IMR-90 (cell line): Measurements from ENCODE around the gene FUT8. TPM values are rescaled to one million over a fixed set of nuclear protein-coding genes. Genes with fewer than 3 reads are reported as not detected.

Source experiments
- ATAC-seq: fragments of 200-7000 bp; cut with Tn5 transposase; 2 replicates; pipeline ENCODE4 v1.9.1; 2020; ENCODE audit warnings: low read depth, mild to moderate bottlenecking, moderate library complexity
- BruUV-seq: library from RNA; stranded (reverse); fragments of 400-500 nt; replicated peaks from 2 replicates; lab custom pipeline; 2021; lab: Mats Ljungman, UMichigan
- CTCF ChIA-PET: fragments of 300-600 bp; formaldehyde crosslinking; extraction: SDS; loops from one replicate; lab custom pipeline; 2021; ENCODE audit warnings: antibody characterized with exemption; lab: Yijun Ruan, JAX
- POLR2A ChIA-PET: fragments of 300-600 bp; sonication (Branson Sonifier 250); formaldehyde crosslinking; loops from one replicate; lab custom pipeline; 2022; ENCODE audit warnings: antibody characterized with exemption; ENCODE audit not compliant: unreplicated experiment; lab: Charles Lee
- DNase-seq: peaks from one replicate; pipeline ENCODE4 v3.0.0; 2013
- H2AFZ ChIP-seq: replicated peaks from 2 replicates; pipeline ENCODE3; 2013; ENCODE audit warnings: low read length, mild to moderate bottlenecking; ENCODE audit not compliant: poor library complexity
- H2AK5ac ChIP-seq: 2 replicates; pipeline ENCODE4 v1.6.1; 2013; ENCODE audit warnings: low read depth, low read length, inconsistent platforms
- H2AK9ac ChIP-seq: replicated peaks from 2 replicates; pipeline ENCODE3; 2013; ENCODE audit warnings: mild to moderate bottlenecking, low read depth, low read length, moderate library complexity; ENCODE audit not compliant: poor library complexity
- H2BK120ac ChIP-seq: 2 replicates; pipeline ENCODE4 v1.6.1; 2013; ENCODE audit warnings: low read depth, low read length, inconsistent platforms
- H2BK15ac ChIP-seq: 3 replicates; pipeline ENCODE4 v1.6.1; 2013; ENCODE audit warnings: low read depth, low read length, inconsistent platforms
- H2BK20ac ChIP-seq: 2 replicates; pipeline ENCODE4 v1.6.1; 2013; ENCODE audit warnings: low read depth, mild to moderate bottlenecking, inconsistent platforms, low read length, moderate library complexity
- H2BK5ac ChIP-seq: 2 replicates; pipeline ENCODE4 v1.6.1; 2013; ENCODE audit warnings: mild to moderate bottlenecking, low read depth, low read length, inconsistent platforms; ENCODE audit not compliant: poor library complexity, severe bottlenecking
- H3K14ac ChIP-seq: replicated peaks from 2 replicates; pipeline ENCODE4 v1.6.1; 2013; ENCODE audit warnings: low read depth, low read length, inconsistent platforms
- H3K18ac ChIP-seq: 2 replicates; pipeline ENCODE4 v1.6.1; 2013; ENCODE audit warnings: low read depth, low read length, control low read depth
- H3K23ac ChIP-seq: 2 replicates; pipeline ENCODE4 v1.6.1; 2013; ENCODE audit warnings: low read depth, low read length, inconsistent platforms
- H3K27ac ChIP-seq: 2 replicates; pipeline ENCODE4 v1.5.1; 2013; ENCODE audit warnings: mild to moderate bottlenecking, control low read depth, low read length; ENCODE audit not compliant: insufficient read depth
- H3K27me3 ChIP-seq: 2 replicates; pipeline ENCODE4 v1.6.1; 2013; ENCODE audit warnings: low read length; ENCODE audit not compliant: control insufficient read depth, insufficient read depth
- H3K36me3 ChIP-seq: 2 replicates; pipeline ENCODE4 v1.6.1; 2013; ENCODE audit warnings: low read length, mixed read lengths; ENCODE audit not compliant: control insufficient read depth, insufficient read depth
- H3K4ac ChIP-seq: 2 replicates; pipeline ENCODE4 v1.6.1; 2013; ENCODE audit warnings: low read depth, low read length, inconsistent platforms
- H3K4me1 ChIP-seq: 2 replicates; pipeline ENCODE4 v1.6.1; 2013; ENCODE audit warnings: low read length, mixed read lengths; ENCODE audit not compliant: control insufficient read depth, insufficient read depth
- H3K4me2 ChIP-seq: 2 replicates; pipeline ENCODE4 v1.6.1; 2013; ENCODE audit warnings: low read depth, mild to moderate bottlenecking, control low read depth, low read length, moderate library complexity
- H3K4me3 ChIP-seq: 2 replicates; pipeline ENCODE4 v1.5.1; 2013; ENCODE audit warnings: low read depth, mild to moderate bottlenecking, control low read depth, low read length, moderate library complexity; ENCODE audit not compliant: insufficient read depth
- H3K56ac ChIP-seq: 2 replicates; pipeline ENCODE4 v1.6.1; 2013; ENCODE audit warnings: low read length, inconsistent platforms; ENCODE audit not compliant: insufficient read depth; ENCODE audit errors: extremely low read depth
- H3K79me1 ChIP-seq, 2 experiments: 2 replicates each; pipeline ENCODE4 v1.6.1; 2013; ENCODE audit warnings: low read length in 2 of 2, inconsistent platforms in 1 of 2, low read depth in 1 of 2
- H3K9ac ChIP-seq: 2 replicates; pipeline ENCODE4 v1.6.1; 2013; ENCODE audit warnings: low read depth, low read length, control low read depth
- H3K9me1 ChIP-seq: 2 replicates; pipeline ENCODE4 v1.6.1; 2013; ENCODE audit warnings: low read length, inconsistent platforms; ENCODE audit not compliant: insufficient read depth
- H3K9me3 ChIP-seq: 2 replicates; pipeline ENCODE4 v1.6.1; 2013; ENCODE audit warnings: low read length; ENCODE audit not compliant: control insufficient read depth, insufficient read depth
- H4K20me1 ChIP-seq: 2 replicates; pipeline ENCODE4 v1.6.1; 2013; ENCODE audit warnings: low read length, inconsistent platforms; ENCODE audit not compliant: insufficient read depth
- H4K5ac ChIP-seq: 2 replicates; pipeline ENCODE4 v1.6.1; 2013; ENCODE audit warnings: mild to moderate bottlenecking, low read depth, low read length, control low read depth
- H4K8ac ChIP-seq, 2 experiments: 2 replicates each; pipeline ENCODE4 v1.6.1; 2013; ENCODE audit warnings: low read depth in 2 of 2, low read length in 2 of 2, control low read depth in 1 of 2, inconsistent platforms in 1 of 2
- H4K91ac ChIP-seq: 2 replicates; pipeline ENCODE4 v1.6.1; 2013; ENCODE audit warnings: low read depth, low read length, inconsistent platforms; ENCODE audit not compliant: insufficient read depth
- BHLHE40 ChIP-seq: fragments of 150-350 bp; IDR thresholded peaks from 2 replicates; pipeline ENCODE4 v1.6.1; 2016; ENCODE audit warnings: mild to moderate bottlenecking, low read depth, low read length
- CEBPB ChIP-seq: IDR thresholded peaks from 2 replicates; pipeline ENCODE4 v1.6.1; 2012; ENCODE audit warnings: low read depth, low read length, improper control_type of control experiment
- CHD1 ChIP-seq: IDR thresholded peaks from 2 replicates; pipeline ENCODE4 v1.6.1; 2012; ENCODE audit warnings: low read depth, low read length, improper control_type of control experiment
- FOS ChIP-seq: fragments of 150-350 bp; IDR thresholded peaks from 2 replicates; pipeline ENCODE4 v1.6.1; 2016; ENCODE audit warnings: low read depth, low read length
- MAFK ChIP-seq: IDR thresholded peaks from 2 replicates; pipeline ENCODE4 v1.6.1; 2012; ENCODE audit warnings: low read depth, low read length, improper control_type of control experiment
- MAZ ChIP-seq: IDR thresholded peaks from 2 replicates; pipeline ENCODE4 v1.6.1; 2012; ENCODE audit warnings: low read depth, mild to moderate bottlenecking, low read length, improper control_type of control experiment, moderate library complexity, borderline replicate concordance
- MXI1 ChIP-seq: IDR thresholded peaks from 2 replicates; pipeline ENCODE4 v1.6.1; 2012; ENCODE audit warnings: low read depth, mild to moderate bottlenecking, low read length, moderate library complexity, borderline replicate concordance
- NFE2L2 ChIP-seq: fragments of 150-350 bp; IDR thresholded peaks from 2 replicates; pipeline ENCODE4 v1.6.1; 2016; ENCODE audit warnings: low read depth, mild to moderate bottlenecking, low read length
- POLR2A ChIP-seq: IDR thresholded peaks from 2 replicates; pipeline ENCODE4 v1.6.1; 2012; ENCODE audit warnings: mild to moderate bottlenecking, low read depth, low read length
- RAD21 ChIP-seq: IDR thresholded peaks from 2 replicates; pipeline ENCODE4 v1.6.1; 2012; ENCODE audit warnings: low read length, improper control_type of control experiment
- RCOR1 ChIP-seq: IDR thresholded peaks from 2 replicates; pipeline ENCODE4 v1.6.1; 2012; ENCODE audit warnings: mild to moderate bottlenecking, low read length, improper control_type of control experiment; ENCODE audit not compliant: insufficient replicate concordance
- RFX5 ChIP-seq: IDR thresholded peaks from 2 replicates; pipeline ENCODE4 v1.8.0; 2012; ENCODE audit warnings: low read depth, mild to moderate bottlenecking, low read length, moderate library complexity
- SMC3 ChIP-seq: fragments of 150-350 bp; IDR thresholded peaks from 2 replicates; pipeline ENCODE4 v1.6.1; 2016; ENCODE audit warnings: low read depth, mild to moderate bottlenecking, antibody characterized with exemption, low read length, moderate library complexity
- WGBS, 2 experiments: methylation state at CpG; one replicate each; pipeline versions ENCODE4 v1.1.5 to v1.1.7; 2013; ENCODE audit warnings: missing lambda C conversion rate in 2 of 2; ENCODE audit not compliant: insufficient read length in 1 of 2; ENCODE audit errors: extremely low coverage in 2 of 2; 5-methylcytosine and 5-hydroxymethylcytosine counted together
- dilution Hi-C: fragments of 300-500 bp; cut with HindIII; formaldehyde crosslinking; loops from one replicate; pipeline ENCODE4 v1.14.3; 2018; ENCODE audit warnings: low sequenced_read_pairs; ENCODE audit not compliant: unreplicated experiment
- in situ Hi-C: fragments of 300-500 bp; cut with MboI; formaldehyde crosslinking; loops from 3 replicates; pipeline ENCODE4 v1.14.3; 2019; ENCODE audit warnings: low sequenced_read_pairs, inconsistent platforms, mixed read lengths
- intact Hi-C: fragments of 100-400 bp; cut with micrococcal nuclease; formaldehyde crosslinking; loops from 2 replicates; pipeline ENCODE4 v1.10.0; 2022
- polyA plus RNA-seq, 3 experiments: library from polyadenylated mRNA; depleted of rRNA; stranded (reverse); fragments of >200 nt; gene quantifications; 2 replicates each; pipeline ENCODE4 v1.2.3, GENCODE V29; 2012; ENCODE audit warnings: low replicate concordance in 1 of 3
- total RNA-seq: library from RNA; depleted of rRNA; stranded (reverse); fragments of >200 nt; gene quantifications from 2 replicates; pipeline ENCODE4 v1.2.3, GENCODE V29; 2012
- TF ChIP-seq, protein P1 (sequence below): conservative IDR thresholded peaks from 2 replicates; pipeline ENCODE4 v1.5.1; 2012; ENCODE audit warnings: mild to moderate bottlenecking, low read depth, low read length, improper control_type of control experiment
- TF ChIP-seq, protein P2 (sequence below): fragments of 150-350 bp; IDR thresholded peaks from 2 replicates; pipeline ENCODE4 v1.6.1; 2017; ENCODE audit warnings: mild to moderate bottlenecking, antibody characterized with exemption, low read length, low read depth
- TF ChIP-seq, protein P3 (sequence below): fragments of 150-350 bp; IDR thresholded peaks from 2 replicates; pipeline ENCODE4 v1.6.1; 2016; ENCODE audit warnings: low read depth, mild to moderate bottlenecking, low read length, moderate library complexity, borderline replicate concordance

FUT8 gene
- total and polyA plus RNA-seq, 2 of the 4 experiments (the other 2 are of a cell fraction): 15.6 to 72.9 TPM

DNA sequence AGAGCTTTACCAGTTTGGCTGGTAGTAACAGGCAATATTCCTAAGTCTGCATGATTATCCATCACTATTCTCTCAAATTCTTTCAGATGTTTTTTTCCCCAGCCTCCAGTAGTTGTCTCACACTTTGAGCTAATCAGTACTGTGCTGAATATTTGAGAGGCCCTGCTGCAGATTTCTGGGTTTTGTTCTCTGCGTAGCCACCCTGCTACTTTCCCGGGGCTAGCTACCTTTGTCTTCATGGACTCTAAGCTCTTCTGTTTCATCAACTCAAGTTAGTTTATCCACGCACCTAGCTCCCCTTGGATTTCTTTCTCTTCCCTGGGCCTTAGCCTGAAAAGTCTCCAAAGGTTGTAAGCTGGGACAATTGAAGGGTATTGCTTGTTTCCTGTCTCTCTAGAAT is 73.0 kb downstream of the FUT8 start:
- Histone ChIP-seq H2BK20ac (no peak overlapping the region), H2AFZ (no peak overlapping the region), H3K4me3 (no peak overlapping the region), H3K27ac (no peak overlapping the region), H3K4me2 (no peak overlapping the region), H3K4me1 (no peaks in the 10 kb centered on the region; the same call in 1 of the 2 replicates), H2AK9ac (no peak overlapping the region), H2BK15ac (no peak overlapping the region), H3K4ac (no peak overlapping the region), H3K36me3 (no peaks in the 10 kb centered on the region), H4K20me1 (no peaks in the 10 kb centered on the region), H3K27me3 (no peaks in the 10 kb centered on the region), H3K23ac (no peak overlapping the region), H3K9ac (no peak overlapping the region), H2BK5ac (no peak overlapping the region), H2BK120ac (no peak overlapping the region), H3K9me3 (no peaks in the 10 kb centered on the region), H4K8ac (no peak overlapping the region), H3K18ac (no peak overlapping the region), H3K9me1 (no peaks in the 10 kb centered on the region), H3K14ac (no peak overlapping the region), H3K56ac (no peak overlapping the region), H4K91ac (no peak overlapping the region), H3K79me1 (peaks cover 5 to 16% of the 10 kb centered on the region in 2 experiments; a peak in 3 of 4 replicates), H2AK5ac (no peak overlapping the region), H4K5ac (no peak overlapping the region)
- DNase-seq (no peak), ATAC-seq (no peak)
- TF ChIP-seq CHD1: no peak
- TF ChIP-seq, protein P1, sequence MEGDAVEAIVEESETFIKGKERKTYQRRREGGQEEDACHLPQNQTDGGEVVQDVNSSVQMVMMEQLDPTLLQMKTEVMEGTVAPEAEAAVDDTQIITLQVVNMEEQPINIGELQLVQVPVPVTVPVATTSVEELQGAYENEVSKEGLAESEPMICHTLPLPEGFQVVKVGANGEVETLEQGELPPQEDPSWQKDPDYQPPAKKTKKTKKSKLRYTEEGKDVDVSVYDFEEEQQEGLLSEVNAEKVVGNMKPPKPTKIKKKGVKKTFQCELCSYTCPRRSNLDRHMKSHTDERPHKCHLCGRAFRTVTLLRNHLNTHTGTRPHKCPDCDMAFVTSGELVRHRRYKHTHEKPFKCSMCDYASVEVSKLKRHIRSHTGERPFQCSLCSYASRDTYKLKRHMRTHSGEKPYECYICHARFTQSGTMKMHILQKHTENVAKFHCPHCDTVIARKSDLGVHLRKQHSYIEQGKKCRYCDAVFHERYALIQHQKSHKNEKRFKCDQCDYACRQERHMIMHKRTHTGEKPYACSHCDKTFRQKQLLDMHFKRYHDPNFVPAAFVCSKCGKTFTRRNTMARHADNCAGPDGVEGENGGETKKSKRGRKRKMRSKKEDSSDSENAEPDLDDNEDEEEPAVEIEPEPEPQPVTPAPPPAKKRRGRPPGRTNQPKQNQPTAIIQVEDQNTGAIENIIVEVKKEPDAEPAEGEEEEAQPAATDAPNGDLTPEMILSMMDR: no peak
- TF ChIP-seq SMC3: no peak
- TF ChIP-seq MXI1: no peak
- no peak for TF ChIP-seq RAD21
- TF ChIP-seq MAFK: no peak
- TF ChIP-seq CEBPB: no peak
- TF ChIP-seq, protein P2, sequence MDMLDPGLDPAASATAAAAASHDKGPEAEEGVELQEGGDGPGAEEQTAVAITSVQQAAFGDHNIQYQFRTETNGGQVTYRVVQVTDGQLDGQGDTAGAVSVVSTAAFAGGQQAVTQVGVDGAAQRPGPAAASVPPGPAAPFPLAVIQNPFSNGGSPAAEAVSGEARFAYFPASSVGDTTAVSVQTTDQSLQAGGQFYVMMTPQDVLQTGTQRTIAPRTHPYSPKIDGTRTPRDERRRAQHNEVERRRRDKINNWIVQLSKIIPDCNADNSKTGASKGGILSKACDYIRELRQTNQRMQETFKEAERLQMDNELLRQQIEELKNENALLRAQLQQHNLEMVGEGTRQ: no peak
- TF ChIP-seq, protein P3, sequence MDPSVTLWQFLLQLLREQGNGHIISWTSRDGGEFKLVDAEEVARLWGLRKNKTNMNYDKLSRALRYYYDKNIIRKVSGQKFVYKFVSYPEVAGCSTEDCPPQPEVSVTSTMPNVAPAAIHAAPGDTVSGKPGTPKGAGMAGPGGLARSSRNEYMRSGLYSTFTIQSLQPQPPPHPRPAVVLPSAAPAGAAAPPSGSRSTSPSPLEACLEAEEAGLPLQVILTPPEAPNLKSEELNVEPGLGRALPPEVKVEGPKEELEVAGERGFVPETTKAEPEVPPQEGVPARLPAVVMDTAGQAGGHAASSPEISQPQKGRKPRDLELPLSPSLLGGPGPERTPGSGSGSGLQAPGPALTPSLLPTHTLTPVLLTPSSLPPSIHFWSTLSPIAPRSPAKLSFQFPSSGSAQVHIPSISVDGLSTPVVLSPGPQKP: no peak
- no peak for TF ChIP-seq POLR2A
- TF ChIP-seq BHLHE40: no peak
- no peak for TF ChIP-seq FOS
- TF ChIP-seq RCOR1: no peak
- no peak for TF ChIP-seq MAZ
- no peak for TF ChIP-seq NFE2L2
- no peak for TF ChIP-seq RFX5
- BruUV-seq: no TSS peak
- in situ Hi-C loops (no loop called here), intact Hi-C loops (no loop called here), dilution Hi-C loops (no loop called here)
- POLR2A ChIA-PET: no interaction called here
- no CpG with 5 or more reads among the region's 3 CpGs for WGBS, 2 experiments
- CTCF ChIA-PET: interaction anchor here (1.9 kb wide), 1 partner anchor 339 kb away, joined by 8 read pairs; no protein-coding TSS in a partner anchor
